ENCODE measurements around the gene MEGF9.

DNA sequence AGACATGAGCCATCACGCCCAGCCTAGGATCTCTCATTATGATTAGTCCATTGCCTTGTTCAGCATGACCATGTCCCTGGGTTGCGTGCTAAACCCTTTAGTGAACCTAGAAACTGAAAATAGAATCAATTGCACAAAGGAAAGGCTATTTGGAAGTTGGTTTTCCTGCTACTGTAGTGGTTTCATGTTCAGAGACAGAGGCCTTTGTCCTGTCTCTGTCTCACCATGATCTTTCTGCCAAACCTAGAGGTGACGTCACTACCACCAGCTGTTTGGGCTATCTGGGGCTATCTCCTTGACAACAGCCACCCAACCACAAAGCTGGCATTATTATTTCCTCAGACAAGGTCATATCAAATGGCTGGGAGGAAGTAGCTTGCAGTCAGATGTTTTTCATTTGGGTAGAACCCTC lies 130.3 kb downstream of the MEGF9 start:
- TF ChIP-seq, protein P1, sequence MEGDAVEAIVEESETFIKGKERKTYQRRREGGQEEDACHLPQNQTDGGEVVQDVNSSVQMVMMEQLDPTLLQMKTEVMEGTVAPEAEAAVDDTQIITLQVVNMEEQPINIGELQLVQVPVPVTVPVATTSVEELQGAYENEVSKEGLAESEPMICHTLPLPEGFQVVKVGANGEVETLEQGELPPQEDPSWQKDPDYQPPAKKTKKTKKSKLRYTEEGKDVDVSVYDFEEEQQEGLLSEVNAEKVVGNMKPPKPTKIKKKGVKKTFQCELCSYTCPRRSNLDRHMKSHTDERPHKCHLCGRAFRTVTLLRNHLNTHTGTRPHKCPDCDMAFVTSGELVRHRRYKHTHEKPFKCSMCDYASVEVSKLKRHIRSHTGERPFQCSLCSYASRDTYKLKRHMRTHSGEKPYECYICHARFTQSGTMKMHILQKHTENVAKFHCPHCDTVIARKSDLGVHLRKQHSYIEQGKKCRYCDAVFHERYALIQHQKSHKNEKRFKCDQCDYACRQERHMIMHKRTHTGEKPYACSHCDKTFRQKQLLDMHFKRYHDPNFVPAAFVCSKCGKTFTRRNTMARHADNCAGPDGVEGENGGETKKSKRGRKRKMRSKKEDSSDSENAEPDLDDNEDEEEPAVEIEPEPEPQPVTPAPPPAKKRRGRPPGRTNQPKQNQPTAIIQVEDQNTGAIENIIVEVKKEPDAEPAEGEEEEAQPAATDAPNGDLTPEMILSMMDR (conservative IDR thresholded peaks at IDR 0.05; ENCODE audit: low read length) = no peak
- no peak for TF ChIP-seq EZH2phosphoT487 (IDR thresholded peaks at IDR 0.05; ENCODE audit: borderline replicate concordance, low read depth, low read length)

All from OCI-LY7 (cell line).